Activated CD8-positive, alpha-beta T cell treated with anti-CD3 and anti-CD28 coated beads, Interleukin-2, amount 10 ng/mL, durations not matched to agents 7 days and 5 days (primary cell): ENCODE measurements around the gene DRAP1. TPM values are rescaled to one million over a fixed set of nuclear protein-coding genes. Genes with fewer than 3 reads are reported as not detected.
A peak's percentile ranks its signal among the peaks of the same experiment; 100 is the strongest.
"Not testable (repeated sequence)": the region's sequence is repeated elsewhere in the genome, so short reads cannot be mapped to it uniquely, and the experiment has no call there.

Source experiments
- ATAC-seq: fragments of 150-1000 bp; cut with Tn5 transposase; one replicate; pipeline ENCODE4 v1.10.0; 2021; ENCODE audit warnings: moderate library complexity
- CTCF ChIA-PET: fragments of 350-600 bp; sonication (Branson Sonifier 250); formaldehyde crosslinking; loops from one replicate; lab custom pipeline; 2021; ENCODE audit warnings: antibody characterized with exemption; lab: Charles Lee
- POLR2A ChIA-PET: fragments of 350-600 bp; sonication (Branson Sonifier 250); formaldehyde crosslinking; loops from one replicate; lab custom pipeline; 2021; ENCODE audit warnings: antibody characterized with exemption; lab: Charles Lee
- DNase-seq: peaks from one replicate; pipeline ENCODE4 v3.0.0-alpha.2; 2020
- H3K27ac Mint-ChIP-seq: one replicate; pipeline ENCODE4 v1.8.0; 2021; ENCODE audit warnings: mild to moderate bottlenecking, mixed read lengths
- H3K27me3 Mint-ChIP-seq: one replicate; pipeline ENCODE4 v1.8.0; 2021; ENCODE audit warnings: low read depth, mixed read lengths
- H3K36me3 Mint-ChIP-seq: one replicate; pipeline ENCODE4 v1.8.0; 2021; ENCODE audit warnings: low read depth, mixed read lengths
- H3K4me1 Mint-ChIP-seq: one replicate; pipeline ENCODE4 v1.8.0; 2021; ENCODE audit warnings: low read depth, mixed read lengths
- H3K4me3 Mint-ChIP-seq: one replicate; pipeline ENCODE4 v1.8.0; 2021; ENCODE audit warnings: mild to moderate bottlenecking, mixed read lengths
- H3K9me3 Mint-ChIP-seq: one replicate; pipeline ENCODE4 v1.8.0; 2022; ENCODE audit warnings: mixed read lengths; ENCODE audit not compliant: insufficient read depth
- total RNA-seq, 2 experiments: library from RNA; stranded (reverse); gene quantifications; one replicate each; pipeline ENCODE4 v1.2.3, GENCODE V29; 2021

DRAP1 gene
- total RNA-seq, 2 experiments from 2014 or later: 219 to 240 TPM

DNA sequence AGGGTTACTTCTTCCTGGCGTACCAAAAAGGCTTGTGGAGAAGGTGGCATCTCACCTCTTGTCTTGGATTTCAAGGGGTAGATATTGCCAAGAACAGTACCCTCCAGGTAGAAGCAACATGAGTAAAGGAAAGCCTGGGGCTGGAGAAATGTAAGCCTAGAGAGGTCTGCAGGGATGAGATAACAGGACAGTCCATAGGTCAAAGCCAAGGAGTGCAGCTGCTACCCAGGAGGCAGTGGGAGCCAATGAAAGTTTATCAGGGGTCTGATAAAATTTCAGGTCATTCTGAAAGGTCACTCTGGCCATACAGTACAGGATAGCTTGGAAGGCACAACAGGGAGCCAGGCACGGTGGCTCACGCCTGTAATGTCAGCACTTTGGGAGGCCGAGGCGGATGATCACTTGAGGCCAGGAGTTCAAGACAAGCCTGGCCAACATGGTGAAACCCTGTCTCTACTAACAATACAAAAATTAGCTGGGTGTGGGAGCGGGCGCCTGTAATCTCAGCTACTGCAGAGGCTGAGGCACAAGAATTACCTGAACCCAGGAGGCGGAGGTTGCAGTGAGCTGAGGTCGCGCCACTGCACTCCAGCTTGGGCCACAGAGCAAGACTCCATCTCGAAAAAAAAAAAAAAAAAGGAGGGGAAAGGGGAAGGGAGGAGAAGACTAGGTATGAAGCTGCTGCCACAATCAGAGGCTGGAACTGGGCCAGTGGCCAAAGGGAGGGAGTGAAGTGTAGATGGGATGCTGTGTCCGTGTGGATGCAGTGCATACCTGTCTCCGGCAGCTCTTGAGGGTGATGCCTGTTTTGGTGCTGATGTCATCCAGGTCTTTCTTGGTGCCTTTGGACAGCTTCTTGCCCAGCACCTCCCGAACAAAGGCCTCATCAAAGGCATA is 32.2 kb upstream of the DRAP1 start:
- Mint-ChIP-seq H3K4me1 (peaks cover 69% of the 10 kb centered on the region), H3K27ac (peak overlapping the region; percentile 96), H3K4me3 (peak overlapping the region; percentile 98), H3K36me3 (peaks cover 49% of the 10 kb centered on the region), H3K9me3 (no peaks in the 10 kb centered on the region), H3K27me3 (no peaks in the 10 kb centered on the region)
- ChIA-PET CTCF (interaction anchor here (0.7 to 19.5 kb wide), 23 partner anchors 9 to 175 kb away, joined by 3 to 584 read pairs (median 7); partner anchors contain the start of genes AP5B1, C11orf68, CFL1 and EFEMP2), POLR2A (interaction anchor here (0.5 to 19.3 kb wide), 3 partner anchors 33 to 86 kb away, joined by 3 to 305 read pairs (median 3); partner anchors contain the start of genes CFL1 and MUS81)
- DNase-seq (no peak), ATAC-seq (no peak)

DNA sequence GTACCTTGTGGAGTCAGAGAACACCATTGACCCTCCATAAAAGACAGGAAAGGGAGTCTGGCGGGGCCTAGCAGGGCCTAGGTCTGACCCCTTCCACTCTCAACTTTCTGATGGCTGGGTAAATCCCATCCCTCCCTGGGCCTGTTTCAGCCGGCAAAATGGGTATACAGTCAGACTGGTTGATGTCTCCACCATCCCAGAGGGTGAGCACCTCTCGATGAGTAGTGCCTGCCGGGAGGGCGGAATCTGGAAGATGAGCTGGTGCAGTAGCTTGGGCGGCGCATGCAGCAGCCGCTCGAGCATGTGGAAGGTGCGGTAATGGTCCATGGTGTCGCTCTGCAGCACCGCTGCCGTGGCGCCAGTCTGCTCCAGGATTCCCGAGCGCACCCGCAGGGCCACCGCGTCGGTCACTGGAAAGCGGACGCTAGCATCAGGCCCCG is 31.5 kb upstream of the DRAP1 start:
- no peaks in the 10 kb centered on the region for H3K27me3 Mint-ChIP-seq
- H3K4me3 Mint-ChIP-seq: peak overlapping the region; percentile 98
- no peak for ATAC-seq
- no peak for DNase-seq
- H3K27ac Mint-ChIP-seq: peak overlapping the region; percentile 96
- H3K9me3 Mint-ChIP-seq: no peaks in the 10 kb centered on the region
- POLR2A ChIA-PET: interaction anchor here (0.6 to 19.3 kb wide), 12 partner anchors 8 to 115 kb away, joined by 3 to 305 read pairs (median 6); partner anchors contain the start of genes BANF1, CFL1, CTSW and EIF1AD
- CTCF ChIA-PET: interaction anchor here (0.8 to 19.5 kb wide), 34 partner anchors 8 to 183 kb away, joined by 3 to 584 read pairs (median 6); partner anchors contain the start of genes AP5B1, BANF1, C11orf68 and CFL1
- H3K4me1 Mint-ChIP-seq: peaks cover 69% of the 10 kb centered on the region
- peaks cover 51% of the 10 kb centered on the region for H3K36me3 Mint-ChIP-seq

DNA sequence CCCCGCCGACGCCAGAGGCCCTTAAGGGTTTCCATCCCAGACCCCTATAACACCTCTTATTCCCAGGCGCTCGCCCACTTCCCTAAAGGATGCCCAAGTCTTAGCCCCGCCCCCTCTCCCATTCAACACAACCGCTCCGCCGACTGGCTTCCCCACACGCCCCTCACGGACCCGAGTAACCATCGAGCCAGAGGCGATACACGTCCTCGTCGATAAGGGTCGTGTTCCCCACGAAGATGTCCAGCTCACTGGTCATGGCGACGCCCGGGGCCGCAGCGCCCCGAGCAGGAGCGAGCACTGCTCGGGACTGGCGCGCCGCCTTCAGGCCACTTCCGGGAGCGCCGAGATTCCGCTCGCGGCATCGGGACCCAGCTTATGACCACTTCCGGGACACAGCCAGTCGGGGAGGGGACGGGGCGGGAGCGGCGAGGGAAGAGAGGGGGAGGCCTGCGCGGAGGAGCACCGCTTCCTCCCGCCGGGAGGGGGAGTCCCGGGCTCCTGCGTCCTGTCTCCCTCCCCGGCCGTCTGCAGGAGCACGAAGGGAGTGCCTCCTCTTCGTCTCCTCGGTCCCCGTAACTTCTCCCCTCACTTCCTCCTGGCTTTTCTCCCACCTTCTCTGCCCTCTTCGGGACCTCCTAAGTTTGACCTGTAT is 30.9 kb upstream of the DRAP1 start, which contains the start of gene FIBP:
Gene FIBP, minus strand, starts transcription at position 309 of the 652 bp plus-strand sequence. Its CDS starts 53 bp downstream, at position 256.
- peak within 1 kb of the TSS; percentile 98 for H3K4me3 Mint-ChIP-seq
- POLR2A ChIA-PET: interaction anchor here (0.8 to 19.3 kb wide), 12 partner anchors 8 to 114 kb away, joined by 3 to 305 read pairs (median 8); partner anchors contain the start of genes BANF1, C11orf68, CFL1 and CTSW
- peaks cover 47% of the 10 kb centered on the region for H3K36me3 Mint-ChIP-seq
- peak; percentile 98 for DNase-seq
- CTCF ChIA-PET: interaction anchor here (0.7 to 19.5 kb wide), 36 partner anchors 9 to 313 kb away, joined by 3 to 584 read pairs (median 6); partner anchors contain the start of genes AP5B1, BANF1, C11orf68 and CFL1
- ATAC-seq: peak; percentile 62
- H3K27me3 Mint-ChIP-seq: no peaks in the 10 kb centered on the region
- H3K4me1 Mint-ChIP-seq: peaks cover 70% of the 10 kb centered on the region
- no peaks in the 10 kb centered on the region for H3K9me3 Mint-ChIP-seq
- peak within 1 kb of the TSS; percentile 96 for H3K27ac Mint-ChIP-seq

DNA sequence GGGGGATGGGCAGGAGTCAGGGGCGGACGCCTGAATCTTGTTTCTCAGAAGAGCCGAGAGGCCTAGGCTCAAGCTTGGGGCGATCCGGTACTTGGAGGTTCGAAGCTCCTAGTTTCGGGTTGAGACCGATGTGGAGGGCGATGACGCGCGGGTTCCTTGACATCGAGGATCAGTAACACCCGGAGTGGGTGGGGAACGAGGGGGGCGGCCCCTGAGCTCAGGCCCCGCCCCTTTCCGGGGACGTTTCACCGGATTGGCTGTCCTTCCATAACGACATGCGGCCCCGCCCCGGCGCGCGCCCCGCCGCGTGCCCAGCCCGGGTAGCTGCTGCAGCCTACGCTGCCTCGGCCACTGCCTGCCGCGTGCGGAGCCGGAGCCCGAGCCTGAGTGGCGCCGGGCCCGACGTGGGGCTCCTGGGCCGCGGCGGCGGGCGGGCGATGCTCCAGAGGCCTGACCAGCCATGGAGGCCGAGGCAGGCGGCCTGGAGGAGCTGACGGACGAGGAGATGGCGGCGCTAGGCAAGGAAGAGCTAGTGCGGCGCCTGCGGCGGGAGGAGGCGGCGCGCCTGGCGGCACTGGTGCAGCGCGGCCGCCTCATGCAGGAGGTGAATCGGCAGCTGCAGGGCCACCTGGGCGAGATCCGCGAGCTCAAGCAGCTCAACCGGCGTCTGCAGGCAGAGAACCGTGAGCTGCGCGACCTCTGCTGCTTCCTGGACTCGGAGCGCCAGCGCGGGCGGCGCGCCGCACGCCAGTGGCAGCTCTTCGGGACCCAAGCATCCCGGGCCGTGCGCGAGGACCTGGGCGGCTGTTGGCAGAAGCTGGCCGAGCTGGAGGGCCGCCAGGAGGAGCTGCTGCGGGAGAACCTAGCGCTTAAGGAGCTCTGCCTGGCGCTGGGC is 28.7 kb upstream of the DRAP1 start, which contains the start of gene CCDC85B:
Gene CCDC85B, plus strand, starts transcription at position 350 of the 895 bp plus-strand sequence. Its CDS starts 111 bp downstream, at position 461.
- ChIA-PET POLR2A (interaction anchor here (0.6 to 19.3 kb wide), 30 partner anchors 11 to 472 kb away, joined by 3 to 305 read pairs (median 4); partner anchors contain the start of genes BANF1, C11orf68, CFL1 and CTSW), CTCF (interaction anchor here (0.6 to 19.5 kb wide), 30 partner anchors 7 to 575 kb away, joined by 3 to 584 read pairs (median 8); partner anchors contain the start of genes AP5B1, BANF1, C11orf68 and CFL1)
- DNase-seq (peak; percentile 99), ATAC-seq (peak; percentile 72)
- peak within 1 kb of the TSS; percentile 96 for H3K27ac Mint-ChIP-seq
- peak within 1 kb of the TSS; percentile 98 for H3K4me3 Mint-ChIP-seq
- H3K36me3 Mint-ChIP-seq: peaks cover 30% of the 10 kb centered on the region
- peaks cover 64% of the 10 kb centered on the region for H3K4me1 Mint-ChIP-seq
- no peaks in the 10 kb centered on the region for H3K27me3 Mint-ChIP-seq
- no peaks in the 10 kb centered on the region for H3K9me3 Mint-ChIP-seq

DNA sequence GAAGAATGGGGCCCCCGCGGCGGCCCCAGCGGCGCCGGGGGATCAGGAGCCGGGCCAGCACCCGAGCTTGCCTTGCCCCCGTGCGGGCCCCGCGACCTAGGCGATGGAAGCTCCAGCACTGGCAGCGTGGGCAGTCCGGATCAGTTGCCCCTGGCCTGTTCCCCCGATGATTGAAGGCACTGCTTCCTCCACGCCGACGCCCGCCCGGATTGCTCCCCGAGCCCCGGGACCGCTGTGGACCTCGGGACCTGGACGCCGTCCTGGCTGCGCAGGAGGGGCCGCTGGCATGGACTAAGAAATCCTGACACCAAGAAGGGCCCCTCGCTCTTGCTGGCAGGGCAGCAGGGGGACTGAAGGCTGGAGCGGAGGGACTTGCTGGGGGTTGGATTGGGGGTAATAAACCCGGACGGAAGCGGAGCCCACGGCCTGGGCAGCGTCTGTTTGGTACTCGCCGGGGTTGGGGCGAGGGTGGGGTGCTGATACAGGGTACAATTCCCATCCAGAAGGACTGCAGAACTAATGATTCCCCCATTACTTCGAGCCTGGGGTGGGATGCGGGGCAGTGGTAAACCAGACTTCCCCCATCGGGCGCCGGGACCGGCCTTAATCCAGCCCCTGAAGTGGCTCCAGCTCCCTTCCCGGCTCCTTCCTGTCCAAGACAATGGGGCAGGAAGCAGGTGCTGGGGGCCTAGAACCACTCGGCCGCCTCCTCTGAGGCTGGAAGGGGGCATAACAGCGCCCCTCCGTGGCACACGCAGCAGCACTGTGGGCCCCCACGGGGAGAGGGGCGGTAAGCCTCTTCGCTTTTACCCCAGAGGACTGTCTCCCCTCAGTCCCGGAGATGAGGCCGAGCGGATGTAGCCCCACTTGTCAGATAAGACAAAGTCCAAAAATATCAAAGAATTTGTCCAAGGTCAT is 27.7 kb upstream of the DRAP1 start:
- ChIA-PET POLR2A (interaction anchor here (0.6 to 19.3 kb wide), 27 partner anchors 10 to 1203 kb away, joined by 3 to 305 read pairs (median 5); partner anchors contain the start of genes BANF1, C11orf68, CFL1 and CTSW), CTCF (interaction anchor here (0.8 to 19.5 kb wide), 23 partner anchors 6 to 424 kb away, joined by 3 to 584 read pairs (median 15); partner anchors contain the start of genes AP5B1, BANF1, C11orf68 and CFL1)
- peak; percentile 60 for DNase-seq
- Mint-ChIP-seq H3K4me1 (peaks cover 67% of the 10 kb centered on the region), H3K9me3 (no peaks in the 10 kb centered on the region), H3K4me3 (peak overlapping the region; percentile 98), H3K36me3 (peaks cover 31% of the 10 kb centered on the region), H3K27ac (peak overlapping the region; percentile 85), H3K27me3 (no peaks in the 10 kb centered on the region)
- ATAC-seq: no peak

DNA sequence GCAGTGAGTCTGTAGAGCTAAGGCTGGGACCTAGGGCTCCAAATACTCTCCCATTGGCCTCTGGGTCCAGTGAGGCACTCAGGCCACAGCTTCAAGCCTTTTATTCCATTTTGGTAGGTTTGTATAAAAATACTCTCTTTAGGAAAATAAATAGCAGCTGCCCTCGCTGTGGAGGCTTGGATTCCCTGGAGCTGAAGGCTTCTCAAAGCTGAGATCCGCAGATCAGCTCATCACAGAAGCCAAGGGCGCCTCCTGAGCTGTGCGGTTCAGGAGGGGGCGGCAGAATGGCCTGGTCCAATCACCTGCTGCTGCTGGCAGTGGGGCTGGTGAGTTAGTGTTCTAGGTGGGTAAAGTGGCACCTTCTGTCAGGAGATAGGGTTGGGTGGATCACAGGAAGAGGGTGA is 27.1 kb upstream of the DRAP1 start:
- peak; percentile 54 for DNase-seq
- not testable (repeated sequence) for ATAC-seq, H3K27me3 Mint-ChIP-seq, H3K9me3 Mint-ChIP-seq
- peak overlapping the region; percentile 85 for H3K27ac Mint-ChIP-seq
- ChIA-PET POLR2A (interaction anchor here (0.9 to 19.3 kb wide), 4 partner anchors 9 to 110 kb away, joined by 3 to 305 read pairs (median 34); partner anchors contain the start of genes BANF1, CFL1, EIF1AD and FOSL1), CTCF (interaction anchor here (0.8 to 19.5 kb wide), 9 partner anchors 9 to 181 kb away, joined by 3 to 584 read pairs (median 21); partner anchors contain the start of genes CFL1, EFEMP2, FOSL1 and KAT5)
- peaks cover 67% of the 10 kb centered on the region for H3K4me1 Mint-ChIP-seq
- peaks cover 25% of the 10 kb centered on the region for H3K36me3 Mint-ChIP-seq
- H3K4me3 Mint-ChIP-seq: peak overlapping the region; percentile 98

DNA sequence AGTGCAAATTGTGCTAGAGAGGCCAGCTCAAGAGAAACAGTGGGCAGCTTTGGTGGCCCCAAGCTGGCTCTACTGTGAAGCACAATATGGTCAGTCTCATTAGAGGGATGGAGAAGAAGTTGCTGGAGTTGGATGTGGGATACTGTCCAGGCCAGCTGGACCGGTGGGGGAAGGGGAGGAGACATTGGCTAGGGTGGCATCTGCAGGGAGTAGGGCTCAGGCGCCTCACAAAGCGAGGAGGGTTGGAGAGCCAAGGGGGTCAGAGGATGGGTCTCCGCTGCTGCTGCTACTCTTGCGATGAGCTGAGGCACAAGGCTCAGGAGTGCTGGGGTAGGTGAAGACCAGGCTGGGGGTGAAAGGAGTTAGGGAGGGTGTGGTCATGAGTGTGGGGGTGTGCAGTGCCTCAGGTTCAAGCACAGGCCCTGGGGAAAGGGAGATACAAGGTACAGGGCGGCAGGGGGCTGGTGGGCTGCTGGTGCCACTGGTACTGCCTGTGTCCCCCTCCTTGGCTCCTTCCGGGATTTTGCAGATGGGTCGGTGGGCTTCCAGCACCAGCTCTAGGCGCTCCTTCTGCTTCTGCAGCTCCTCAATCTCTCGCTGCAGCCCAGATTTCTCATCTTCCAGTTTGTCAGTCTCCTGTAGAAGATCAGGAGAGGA is 26.4 kb upstream of the DRAP1 start:
- peak overlapping the region; percentile 85 for H3K27ac Mint-ChIP-seq
- peaks cover 69% of the 10 kb centered on the region for H3K4me1 Mint-ChIP-seq
- peaks cover 25% of the 10 kb centered on the region for H3K36me3 Mint-ChIP-seq
- DNase-seq: no peak
- no peaks in the 10 kb centered on the region for H3K9me3 Mint-ChIP-seq
- CTCF ChIA-PET: interaction anchor here (0.8 to 19.5 kb wide), 9 partner anchors 8 to 181 kb away, joined by 3 to 584 read pairs (median 36); partner anchors contain the start of genes CFL1, EFEMP2, FOSL1 and KAT5
- no peak for ATAC-seq
- H3K27me3 Mint-ChIP-seq: no peaks in the 10 kb centered on the region
- H3K4me3 Mint-ChIP-seq: peak overlapping the region; percentile 98
- POLR2A ChIA-PET: interaction anchor here (0.6 to 19.3 kb wide), 6 partner anchors 8 to 394 kb away, joined by 3 to 305 read pairs (median 6); partner anchors contain the start of genes CFL1, FOSL1, MALAT1 and MUS81

DNA sequence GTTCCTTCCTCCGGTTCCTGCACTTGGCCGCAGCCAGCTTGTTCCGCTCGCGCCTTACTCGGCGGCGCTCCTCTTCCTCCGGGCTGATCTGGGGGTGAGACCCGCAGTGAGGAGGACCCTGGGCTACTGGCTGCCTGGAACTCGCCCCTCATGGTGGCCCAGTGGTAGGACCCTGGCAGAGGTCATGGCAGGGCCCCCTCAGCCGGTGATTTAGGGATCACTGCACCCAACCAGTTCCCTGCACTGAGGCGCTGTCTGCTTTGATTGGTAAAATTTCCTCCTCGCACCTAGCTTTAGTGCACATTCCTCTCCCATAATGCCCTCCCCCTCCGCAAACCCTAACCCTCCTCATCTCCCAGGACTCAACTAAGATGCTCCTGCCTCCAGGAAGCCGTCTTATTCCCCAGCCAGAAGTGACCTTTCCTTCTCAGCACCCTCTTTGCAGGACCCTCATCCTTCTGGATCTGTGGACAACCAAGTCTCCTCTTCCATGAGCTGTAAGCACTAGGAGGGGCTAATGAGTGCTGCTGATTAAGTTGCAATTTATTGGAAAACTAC is 25.1 kb upstream of the DRAP1 start:
- peak overlapping the region; percentile 85 for H3K27ac Mint-ChIP-seq
- no peaks in the 10 kb centered on the region for H3K27me3 Mint-ChIP-seq
- peaks cover 70% of the 10 kb centered on the region for H3K4me1 Mint-ChIP-seq
- POLR2A ChIA-PET: interaction anchor here (0.6 to 19.3 kb wide), 10 partner anchors 7 to 395 kb away, joined by 3 to 305 read pairs (median 4); partner anchors contain the start of genes BANF1, CFL1, CTSW and FOSL1
- H3K4me3 Mint-ChIP-seq: peak overlapping the region; percentile 98
- DNase-seq (peak; percentile 64), ATAC-seq (peak; percentile 13)
- peaks cover 23% of the 10 kb centered on the region for H3K36me3 Mint-ChIP-seq
- H3K9me3 Mint-ChIP-seq: no peaks in the 10 kb centered on the region
- CTCF ChIA-PET: interaction anchor here (0.6 to 19.5 kb wide), 8 partner anchors 9 to 513 kb away, joined by 3 to 584 read pairs (median 6); partner anchors contain the start of genes CFL1, EFEMP2, KAT5 and MUS81
